ENCODE measurements around the gene TSPO2. TPM values are rescaled to one million over a fixed set of nuclear protein-coding genes. Genes with fewer than 3 reads are reported as not detected.
A peak's percentile ranks its signal among the peaks of the same experiment; 100 is the strongest.

The TSPO2 gene
- total and polyA plus RNA-seq, 2 of the 13 experiments (the other 11 are each of a cell fraction or from before 2014, with no cell fraction given) = 0.55 TPM; not detected in 1

DNA sequence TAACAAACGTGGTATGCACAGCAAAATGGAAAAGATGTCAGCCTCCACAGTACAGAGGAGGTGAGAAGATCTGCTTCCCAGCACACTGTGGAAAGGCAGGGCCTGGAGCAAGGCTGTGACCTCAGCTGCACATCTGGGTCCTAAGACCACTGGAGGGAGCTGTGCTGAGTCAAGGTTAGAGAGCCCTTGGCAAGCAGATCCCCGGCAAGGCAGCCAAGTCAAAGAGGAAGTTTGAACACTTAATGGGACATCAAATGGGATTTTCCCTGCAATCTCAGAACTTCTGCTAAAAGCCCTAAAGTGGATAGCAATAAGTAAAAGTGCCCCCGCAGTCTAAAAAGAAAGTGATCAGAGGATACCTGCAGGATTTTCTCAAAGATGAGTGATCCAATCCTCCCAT lies 42.7 kb upstream of the TSPO2 start (continued):
- TF ChIP-seq, protein P1, sequence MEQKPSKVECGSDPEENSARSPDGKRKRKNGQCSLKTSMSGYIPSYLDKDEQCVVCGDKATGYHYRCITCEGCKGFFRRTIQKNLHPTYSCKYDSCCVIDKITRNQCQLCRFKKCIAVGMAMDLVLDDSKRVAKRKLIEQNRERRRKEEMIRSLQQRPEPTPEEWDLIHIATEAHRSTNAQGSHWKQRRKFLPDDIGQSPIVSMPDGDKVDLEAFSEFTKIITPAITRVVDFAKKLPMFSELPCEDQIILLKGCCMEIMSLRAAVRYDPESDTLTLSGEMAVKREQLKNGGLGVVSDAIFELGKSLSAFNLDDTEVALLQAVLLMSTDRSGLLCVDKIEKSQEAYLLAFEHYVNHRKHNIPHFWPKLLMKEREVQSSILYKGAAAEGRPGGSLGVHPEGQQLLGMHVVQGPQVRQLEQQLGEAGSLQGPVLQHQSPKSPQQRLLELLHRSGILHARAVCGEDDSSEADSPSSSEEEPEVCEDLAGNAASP (CRISPR knock-in tag; IDR thresholded peaks at IDR 0.05; ENCODE audit: borderline replicate concordance) = 0 out of 2 replicates have a peak, but pooled peaks have one; percentile 68
- TF ChIP-seq, protein P2, sequence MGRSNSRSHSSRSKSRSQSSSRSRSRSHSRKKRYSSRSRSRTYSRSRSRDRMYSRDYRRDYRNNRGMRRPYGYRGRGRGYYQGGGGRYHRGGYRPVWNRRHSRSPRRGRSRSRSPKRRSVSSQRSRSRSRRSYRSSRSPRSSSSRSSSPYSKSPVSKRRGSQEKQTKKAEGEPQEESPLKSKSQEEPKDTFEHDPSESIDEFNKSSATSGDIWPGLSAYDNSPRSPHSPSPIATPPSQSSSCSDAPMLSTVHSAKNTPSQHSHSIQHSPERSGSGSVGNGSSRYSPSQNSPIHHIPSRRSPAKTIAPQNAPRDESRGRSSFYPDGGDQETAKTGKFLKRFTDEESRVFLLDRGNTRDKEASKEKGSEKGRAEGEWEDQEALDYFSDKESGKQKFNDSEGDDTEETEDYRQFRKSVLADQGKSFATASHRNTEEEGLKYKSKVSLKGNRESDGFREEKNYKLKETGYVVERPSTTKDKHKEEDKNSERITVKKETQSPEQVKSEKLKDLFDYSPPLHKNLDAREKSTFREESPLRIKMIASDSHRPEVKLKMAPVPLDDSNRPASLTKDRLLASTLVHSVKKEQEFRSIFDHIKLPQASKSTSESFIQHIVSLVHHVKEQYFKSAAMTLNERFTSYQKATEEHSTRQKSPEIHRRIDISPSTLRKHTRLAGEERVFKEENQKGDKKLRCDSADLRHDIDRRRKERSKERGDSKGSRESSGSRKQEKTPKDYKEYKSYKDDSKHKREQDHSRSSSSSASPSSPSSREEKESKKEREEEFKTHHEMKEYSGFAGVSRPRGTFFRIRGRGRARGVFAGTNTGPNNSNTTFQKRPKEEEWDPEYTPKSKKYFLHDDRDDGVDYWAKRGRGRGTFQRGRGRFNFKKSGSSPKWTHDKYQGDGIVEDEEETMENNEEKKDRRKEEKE (IDR thresholded peaks at IDR 0.05) = no peak
- TF ChIP-seq SP4 (CRISPR knock-in tag; IDR thresholded peaks at IDR 0.05) (no peak), ZNF44 (CRISPR knock-in tag; IDR thresholded peaks at IDR 0.05) (no peak), ZSCAN21 (CRISPR knock-in tag; IDR thresholded peaks at IDR 0.05; ENCODE audit: borderline replicate concordance) (no peak), GLI4 (CRISPR knock-in tag; IDR thresholded peaks at IDR 0.05; ENCODE audit: borderline replicate concordance) (no peak), ZNF33A (CRISPR knock-in tag; IDR thresholded peaks at IDR 0.05; ENCODE audit: borderline replicate concordance) (no peak), ATF7-NPFF (CRISPR knock-in tag; IDR thresholded peaks at IDR 0.05; ENCODE audit: low read depth) (no peak), ELF1 (CRISPR knock-in tag; IDR thresholded peaks at IDR 0.05) (no peak), ZNF292 (CRISPR knock-in tag; IDR thresholded peaks at IDR 0.05; ENCODE audit: borderline replicate concordance, low read depth) (peak; percentile 57; the same call in 1 of the 2 replicates), GTF2F1 (IDR thresholded peaks at IDR 0.05; ENCODE audit: low read length) (no peak), IKZF1 (IDR thresholded peaks at IDR 0.05) (no peak)
- TF ChIP-seq, protein P3, sequence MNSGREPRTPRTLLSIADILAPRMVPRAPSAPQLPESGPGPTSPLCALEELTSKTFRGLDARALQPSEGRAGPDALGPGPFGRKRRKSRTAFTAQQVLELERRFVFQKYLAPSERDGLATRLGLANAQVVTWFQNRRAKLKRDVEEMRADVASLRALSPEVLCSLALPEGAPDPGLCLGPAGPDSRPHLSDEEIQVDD (CRISPR knock-in tag; IDR thresholded peaks at IDR 0.05; ENCODE audit: borderline replicate concordance) = no peak
- TF ChIP-seq, protein P4, sequence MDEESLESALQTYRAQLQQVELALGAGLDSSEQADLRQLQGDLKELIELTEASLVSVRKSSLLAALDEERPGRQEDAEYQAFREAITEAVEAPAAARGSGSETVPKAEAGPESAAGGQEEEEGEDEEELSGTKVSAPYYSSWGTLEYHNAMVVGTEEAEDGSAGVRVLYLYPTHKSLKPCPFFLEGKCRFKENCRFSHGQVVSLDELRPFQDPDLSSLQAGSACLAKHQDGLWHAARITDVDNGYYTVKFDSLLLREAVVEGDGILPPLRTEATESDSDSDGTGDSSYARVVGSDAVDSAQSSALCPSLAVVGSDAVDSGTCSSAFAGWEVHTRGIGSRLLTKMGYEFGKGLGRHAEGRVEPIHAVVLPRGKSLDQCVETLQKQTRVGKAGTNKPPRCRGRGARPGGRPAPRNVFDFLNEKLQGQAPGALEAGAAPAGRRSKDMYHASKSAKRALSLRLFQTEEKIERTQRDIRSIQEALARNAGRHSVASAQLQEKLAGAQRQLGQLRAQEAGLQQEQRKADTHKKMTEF (CRISPR knock-in tag; IDR thresholded peaks at IDR 0.05) = 0 out of 2 replicates have a peak, but pooled peaks have one; percentile 24
- TF ChIP-seq, protein P5, sequence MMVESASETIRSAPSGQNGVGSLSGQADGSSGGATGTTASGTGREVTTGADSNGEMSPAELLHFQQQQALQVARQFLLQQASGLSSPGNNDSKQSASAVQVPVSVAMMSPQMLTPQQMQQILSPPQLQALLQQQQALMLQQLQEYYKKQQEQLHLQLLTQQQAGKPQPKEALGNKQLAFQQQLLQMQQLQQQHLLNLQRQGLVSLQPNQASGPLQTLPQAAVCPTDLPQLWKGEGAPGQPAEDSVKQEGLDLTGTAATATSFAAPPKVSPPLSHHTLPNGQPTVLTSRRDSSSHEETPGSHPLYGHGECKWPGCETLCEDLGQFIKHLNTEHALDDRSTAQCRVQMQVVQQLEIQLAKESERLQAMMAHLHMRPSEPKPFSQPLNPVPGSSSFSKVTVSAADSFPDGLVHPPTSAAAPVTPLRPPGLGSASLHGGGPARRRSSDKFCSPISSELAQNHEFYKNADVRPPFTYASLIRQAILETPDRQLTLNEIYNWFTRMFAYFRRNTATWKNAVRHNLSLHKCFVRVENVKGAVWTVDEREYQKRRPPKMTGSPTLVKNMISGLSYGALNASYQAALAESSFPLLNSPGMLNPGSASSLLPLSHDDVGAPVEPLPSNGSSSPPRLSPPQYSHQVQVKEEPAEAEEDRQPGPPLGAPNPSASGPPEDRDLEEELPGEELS (CRISPR knock-in tag; IDR thresholded peaks at IDR 0.05) = no peak

Data from HepG2 (cell line).